ENCODE results near the gene DTNBP1. TPM values are rescaled to one million over a fixed set of nuclear protein-coding genes. Genes with fewer than 3 reads are reported as not detected.
A peak's percentile ranks its signal among the peaks of the same experiment; 100 is the strongest.

DTNBP1 gene
- polyA plus RNA-seq, 1 experiment = 19.1 TPM

DNA sequence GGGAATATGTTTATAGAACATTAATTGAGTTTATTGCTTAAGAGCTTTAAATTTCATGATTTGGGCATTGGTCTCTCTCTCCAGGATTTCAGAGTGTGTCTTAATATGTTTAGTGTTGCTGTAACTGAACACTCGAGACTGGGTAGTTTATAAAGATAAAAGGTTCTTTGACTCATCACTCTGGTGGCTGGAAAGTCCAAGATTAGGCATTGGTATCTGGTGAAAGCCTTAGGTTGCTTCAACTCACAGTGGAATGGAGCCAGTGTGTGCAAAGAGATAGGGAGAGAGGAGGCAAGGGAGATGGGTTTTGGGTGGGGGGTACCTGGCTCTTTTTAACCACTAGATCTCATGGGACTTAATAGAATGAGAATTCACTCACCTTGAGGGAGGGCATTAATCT, 35.6 kb upstream of the DTNBP1 start:
- TF ChIP-seq, protein P1, sequence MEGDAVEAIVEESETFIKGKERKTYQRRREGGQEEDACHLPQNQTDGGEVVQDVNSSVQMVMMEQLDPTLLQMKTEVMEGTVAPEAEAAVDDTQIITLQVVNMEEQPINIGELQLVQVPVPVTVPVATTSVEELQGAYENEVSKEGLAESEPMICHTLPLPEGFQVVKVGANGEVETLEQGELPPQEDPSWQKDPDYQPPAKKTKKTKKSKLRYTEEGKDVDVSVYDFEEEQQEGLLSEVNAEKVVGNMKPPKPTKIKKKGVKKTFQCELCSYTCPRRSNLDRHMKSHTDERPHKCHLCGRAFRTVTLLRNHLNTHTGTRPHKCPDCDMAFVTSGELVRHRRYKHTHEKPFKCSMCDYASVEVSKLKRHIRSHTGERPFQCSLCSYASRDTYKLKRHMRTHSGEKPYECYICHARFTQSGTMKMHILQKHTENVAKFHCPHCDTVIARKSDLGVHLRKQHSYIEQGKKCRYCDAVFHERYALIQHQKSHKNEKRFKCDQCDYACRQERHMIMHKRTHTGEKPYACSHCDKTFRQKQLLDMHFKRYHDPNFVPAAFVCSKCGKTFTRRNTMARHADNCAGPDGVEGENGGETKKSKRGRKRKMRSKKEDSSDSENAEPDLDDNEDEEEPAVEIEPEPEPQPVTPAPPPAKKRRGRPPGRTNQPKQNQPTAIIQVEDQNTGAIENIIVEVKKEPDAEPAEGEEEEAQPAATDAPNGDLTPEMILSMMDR (IDR thresholded peaks at IDR 0.05; ENCODE audit: insufficient read depth, low read depth, low read length) = no peak
- POLR2A ChIA-PET = no interaction called here
- DNase-seq (ENCODE audit: low read depth) = no peak
- no peaks in the 10 kb centered on the region for H3K36me3 ChIP-seq (ENCODE audit: control insufficient read depth, insufficient read depth, low read length)
- CTCF ChIA-PET = no interaction called here
- H3K4me3 ChIP-seq (ENCODE audit: low read depth, low read length) = no peak overlapping the region
- H3K27me3 ChIP-seq (ENCODE audit: control insufficient read depth, insufficient read depth, low read length) = peaks cover 6% of the 10 kb centered on the region; the same call in 1 of the 2 replicates

DNA sequence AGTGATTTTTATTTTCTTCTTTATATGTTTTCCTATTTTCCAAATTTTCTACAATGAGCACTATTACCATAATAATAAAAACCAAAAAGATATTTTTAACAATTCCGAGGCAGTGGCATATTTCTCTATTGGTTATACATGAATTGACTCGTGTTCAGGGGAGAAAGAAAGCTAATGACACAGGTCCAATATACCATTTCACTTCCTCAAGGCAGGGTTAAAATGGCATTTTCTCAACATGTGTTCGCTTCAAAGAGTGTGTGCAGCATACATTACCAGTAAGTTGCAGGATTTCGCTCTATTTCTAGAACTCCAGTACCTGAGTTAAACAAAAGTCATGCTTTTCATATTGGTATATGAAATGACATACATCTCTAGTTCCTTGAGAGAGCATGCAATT, 35.1 kb upstream of the DTNBP1 start:
- CTCF ChIA-PET = interaction anchor here (1.1 kb wide), 1 partner anchor 486 kb away, joined by 3 read pairs; no protein-coding TSS in a partner anchor
- Histone ChIP-seq H3K36me3 (ENCODE audit: control insufficient read depth, insufficient read depth, low read length) (no peaks in the 10 kb centered on the region), H3K27me3 (ENCODE audit: control insufficient read depth, insufficient read depth, low read length) (peaks cover 6% of the 10 kb centered on the region; the same call in 1 of the 2 replicates), H3K4me3 (ENCODE audit: low read depth, low read length) (no peak overlapping the region)
- no peak for DNase-seq (ENCODE audit: low read depth)
- TF ChIP-seq, protein P1 (IDR thresholded peaks at IDR 0.05; ENCODE audit: insufficient read depth, low read depth, low read length) = no peak
- POLR2A ChIA-PET = no interaction called here

DNA sequence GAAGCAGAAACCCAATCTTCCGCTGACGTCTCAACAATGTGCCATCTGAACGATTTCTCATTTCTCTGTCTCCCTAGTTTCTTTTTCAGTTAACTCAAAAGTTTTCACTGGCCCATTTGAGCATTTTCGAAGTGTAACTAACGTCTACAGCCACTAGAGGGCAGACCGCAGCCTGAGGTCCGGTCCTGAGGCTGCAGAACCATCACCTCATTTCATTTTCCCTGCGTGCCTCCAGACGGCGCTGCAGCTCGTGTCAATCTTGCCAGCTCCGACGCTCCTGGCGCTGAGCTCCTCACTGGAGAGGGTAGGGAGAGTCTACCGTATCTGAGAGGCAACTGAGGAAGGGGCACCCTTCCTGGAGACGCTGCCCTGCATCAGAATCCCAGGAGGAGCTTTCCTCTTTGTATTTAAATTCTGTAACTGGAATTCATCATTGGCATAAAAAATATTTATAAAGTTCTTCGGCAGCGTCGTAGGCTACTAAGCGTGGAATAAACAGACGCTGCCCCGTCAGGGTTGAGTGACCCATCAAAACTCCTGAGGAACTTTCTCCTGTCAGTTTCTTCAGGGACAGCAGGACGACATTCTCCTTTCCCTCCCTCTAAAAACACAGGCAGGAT, 28.5 kb upstream of the DTNBP1 start:
- TF ChIP-seq, protein P1 (IDR thresholded peaks at IDR 0.05; ENCODE audit: insufficient read depth, low read depth, low read length) = peak; percentile 100
- DNase-seq (ENCODE audit: low read depth) = peak; percentile 10
- ChIA-PET CTCF (interaction anchor here (0.6 to 5.4 kb wide), 38 partner anchors 8 to 585 kb away, joined by 3 to 81 read pairs (median 4); partner anchors contain the start of gene MYLIP), POLR2A (interaction anchor here (0.6 kb wide), 1 partner anchor 491 kb away, joined by 3 read pairs; no protein-coding TSS in a partner anchor)
- H3K36me3 ChIP-seq (ENCODE audit: control insufficient read depth, insufficient read depth, low read length) = no peaks in the 10 kb centered on the region
- peak overlapping the region; percentile 37 for H3K4me3 ChIP-seq (ENCODE audit: low read depth, low read length)
- H3K27me3 ChIP-seq (ENCODE audit: control insufficient read depth, insufficient read depth, low read length) = no peaks in the 10 kb centered on the region

DNA sequence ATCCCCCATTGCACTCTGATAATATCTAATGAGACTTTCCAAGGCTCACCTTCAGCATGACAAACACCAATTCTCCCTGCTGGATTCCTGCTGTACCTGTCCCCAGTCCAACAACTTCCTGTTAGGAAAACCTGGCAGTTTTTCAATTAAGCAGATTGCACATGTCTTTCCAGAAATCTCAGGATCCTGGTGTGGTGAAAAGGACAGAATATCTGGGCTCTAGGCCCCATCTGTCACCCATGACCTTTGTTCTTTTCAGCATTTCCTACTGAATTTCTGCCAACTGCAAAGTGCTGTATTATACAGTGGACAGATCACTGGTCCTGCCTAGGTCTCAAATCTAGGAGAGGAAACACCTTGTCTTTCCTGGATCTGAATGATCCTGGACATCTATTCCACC, 27.7 kb upstream of the DTNBP1 start:
- Histone ChIP-seq H3K27me3 (ENCODE audit: control insufficient read depth, insufficient read depth, low read length) (no peaks in the 10 kb centered on the region), H3K4me3 (ENCODE audit: low read depth, low read length) (no peak overlapping the region), H3K36me3 (ENCODE audit: control insufficient read depth, insufficient read depth, low read length) (no peaks in the 10 kb centered on the region)
- TF ChIP-seq, protein P1 (IDR thresholded peaks at IDR 0.05; ENCODE audit: insufficient read depth, low read depth, low read length) = no peak
- no peak for DNase-seq (ENCODE audit: low read depth)
- ChIA-PET POLR2A (no interaction called here), CTCF (no interaction called here)

DNA sequence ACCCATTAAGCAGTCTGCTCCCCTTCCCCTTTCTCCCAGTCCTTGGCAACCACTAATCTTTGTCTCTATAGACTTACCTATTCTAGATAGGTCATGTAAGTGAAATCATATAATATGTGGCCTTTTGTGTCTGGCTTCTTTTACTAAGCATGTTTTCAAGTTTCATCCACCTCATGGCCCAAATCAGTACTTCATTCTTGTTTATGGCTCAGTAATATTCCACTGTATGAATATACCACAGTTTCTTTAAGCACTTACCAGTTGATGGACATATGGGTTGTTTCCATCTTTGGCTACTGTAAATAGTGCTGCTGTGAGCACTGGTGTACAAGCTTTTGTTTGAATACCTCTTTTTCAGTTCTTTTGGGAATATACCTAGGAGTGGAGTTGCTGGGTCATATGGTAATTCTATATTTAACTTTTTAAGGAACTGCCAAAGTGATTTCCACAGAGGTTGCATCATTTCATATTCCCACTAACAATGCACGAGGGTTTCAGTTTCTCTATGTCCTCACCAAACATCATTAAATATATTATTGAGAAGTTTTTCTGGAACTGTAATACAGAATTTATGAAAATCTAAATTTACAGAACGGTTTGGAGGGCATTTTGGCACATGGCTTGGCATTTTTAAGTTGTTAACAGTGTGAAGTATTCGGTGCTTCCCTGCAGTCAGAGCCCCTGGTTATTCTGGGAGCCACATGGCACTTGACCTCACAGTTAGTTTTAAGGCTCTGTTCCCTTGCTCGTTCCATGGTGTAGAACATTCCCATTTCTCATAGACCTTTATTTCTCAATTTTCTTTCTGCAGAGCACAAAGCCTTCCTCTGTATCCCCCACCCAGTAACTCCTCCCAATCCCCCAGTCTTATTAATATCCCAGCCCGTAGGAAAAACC, 27.0 kb upstream of the DTNBP1 start:
- Histone ChIP-seq H3K27me3 (ENCODE audit: control insufficient read depth, insufficient read depth, low read length) (no peaks in the 10 kb centered on the region), H3K36me3 (ENCODE audit: control insufficient read depth, insufficient read depth, low read length) (no peaks in the 10 kb centered on the region), H3K4me3 (ENCODE audit: low read depth, low read length) (no peak overlapping the region)
- ChIA-PET POLR2A (no interaction called here), CTCF (interaction anchor here (0.5 to 1.5 kb wide), 2 partner anchors 477 to 493 kb away, joined by 5 to 6 read pairs; no protein-coding TSS in a partner anchor)
- TF ChIP-seq, protein P1 (IDR thresholded peaks at IDR 0.05; ENCODE audit: insufficient read depth, low read depth, low read length) = no peak
- DNase-seq (ENCODE audit: low read depth) = no peak

Measured in BJ (cell line).